Activated CD8-positive, alpha-beta memory T cell treated with anti-CD3 and anti-CD28 coated beads for 1 hour (primary cell): ENCODE data around the gene UST.
"Not testable (repeated sequence)": the region's sequence is repeated elsewhere in the genome, so short reads cannot be mapped to it uniquely, and the experiment has no call there.

ENCODE experiments used
- DNase-seq, 2 donors: peaks; one replicate each; pipeline ENCODE4 v3.0.0-alpha.2; 2020; ENCODE audit warnings: low read depth in 1 of 2; ENCODE audit errors: extremely low read depth in 1 of 2

The UST gene

DNA sequence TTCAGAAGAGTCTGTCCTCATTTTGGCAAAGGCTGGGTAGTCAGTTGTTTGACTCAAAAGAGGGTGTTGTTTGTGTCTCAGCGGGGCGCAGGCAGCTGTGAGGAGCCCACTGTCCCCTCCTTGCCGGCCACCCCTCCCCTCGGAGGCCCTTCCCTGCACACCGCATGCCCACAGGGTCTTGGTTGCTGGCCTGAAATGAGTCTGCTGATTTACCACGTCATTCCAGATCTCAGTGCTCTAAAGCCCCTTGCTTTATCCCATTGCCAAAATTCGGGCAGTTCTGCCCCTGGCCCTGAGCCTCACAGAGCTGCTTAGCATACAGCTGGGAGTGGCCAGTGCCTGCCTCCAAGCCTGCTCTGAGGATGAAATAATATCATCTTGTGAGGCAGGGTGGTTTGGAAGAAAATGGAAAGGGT is 220.7 kb downstream of the UST start:
- DNase-seq = no peak

- DNase-seq = no peak
These were observed 222.2 kb downstream of the UST start for GRCh38 chr6:148968771-148969602.

DNA sequence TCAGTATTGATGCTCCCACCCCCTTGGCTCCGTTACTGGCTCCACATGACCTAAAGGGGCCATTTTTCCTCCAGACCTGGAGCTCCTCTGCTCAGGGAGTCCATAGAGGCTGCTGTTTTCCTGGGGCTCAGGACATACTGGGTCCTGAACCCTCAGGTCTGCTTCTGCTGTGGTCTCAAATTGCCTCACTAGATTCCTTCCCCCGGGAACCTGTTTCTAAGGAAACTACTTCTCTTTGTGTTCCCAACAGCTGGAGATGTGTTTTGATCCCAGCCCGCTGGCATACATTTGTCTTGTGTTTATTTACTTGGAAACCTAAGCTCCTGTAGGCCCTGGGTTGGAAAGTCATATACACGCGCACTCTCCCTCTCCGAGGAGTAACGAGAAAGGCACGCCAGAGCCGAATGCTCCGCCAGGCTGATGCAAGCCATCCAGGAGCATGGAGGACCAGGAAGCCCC is 222.8 kb downstream of the UST start:
- no peak for DNase-seq

DNA sequence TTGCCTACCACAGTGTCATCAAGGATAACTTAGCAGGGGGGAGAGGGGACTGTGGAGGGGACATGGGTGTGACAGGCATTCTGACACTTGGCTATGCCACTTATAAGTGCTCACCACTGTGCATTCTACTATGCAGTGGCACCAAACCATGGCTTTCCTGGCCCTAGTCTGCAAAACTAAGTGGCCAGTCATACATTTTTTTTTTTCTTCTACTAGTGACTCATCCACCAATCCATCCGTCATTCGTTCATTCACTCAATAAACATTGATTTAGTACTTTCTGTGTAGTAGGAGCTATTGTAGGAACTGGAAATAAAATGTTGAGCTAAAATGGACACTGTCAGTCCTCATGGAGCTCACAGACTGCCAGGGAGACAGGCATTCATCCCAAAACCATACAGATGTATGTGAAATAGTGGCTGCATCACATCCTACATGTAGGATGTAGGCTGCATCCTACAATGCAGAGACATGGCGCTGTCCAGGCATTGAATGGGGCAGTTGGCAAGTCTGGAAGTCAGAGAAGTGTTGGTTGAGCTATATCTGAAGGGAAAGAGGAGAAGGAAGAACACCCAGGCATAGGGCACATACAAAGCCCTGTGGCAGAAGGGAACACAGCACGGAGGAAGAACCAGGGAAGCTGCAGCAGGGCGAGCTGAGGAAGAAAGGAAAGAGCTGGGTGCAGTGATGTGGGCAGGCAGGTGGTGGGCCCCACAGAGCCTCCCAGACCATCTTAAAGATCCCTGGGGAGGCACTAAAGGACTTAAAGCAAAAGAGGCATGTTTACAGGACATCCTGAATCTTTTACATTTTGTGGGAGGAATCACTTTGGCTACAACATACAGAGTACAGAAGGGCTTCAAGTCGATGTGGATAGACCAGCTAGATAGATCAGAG is 224.4 kb downstream of the UST start:
- no peak for DNase-seq

- peak in 1 of 2 donors; percentile 29 for DNase-seq
These were observed 225.7 kb downstream of the UST start for GRCh38 chr6:148972481-148972880.

DNA sequence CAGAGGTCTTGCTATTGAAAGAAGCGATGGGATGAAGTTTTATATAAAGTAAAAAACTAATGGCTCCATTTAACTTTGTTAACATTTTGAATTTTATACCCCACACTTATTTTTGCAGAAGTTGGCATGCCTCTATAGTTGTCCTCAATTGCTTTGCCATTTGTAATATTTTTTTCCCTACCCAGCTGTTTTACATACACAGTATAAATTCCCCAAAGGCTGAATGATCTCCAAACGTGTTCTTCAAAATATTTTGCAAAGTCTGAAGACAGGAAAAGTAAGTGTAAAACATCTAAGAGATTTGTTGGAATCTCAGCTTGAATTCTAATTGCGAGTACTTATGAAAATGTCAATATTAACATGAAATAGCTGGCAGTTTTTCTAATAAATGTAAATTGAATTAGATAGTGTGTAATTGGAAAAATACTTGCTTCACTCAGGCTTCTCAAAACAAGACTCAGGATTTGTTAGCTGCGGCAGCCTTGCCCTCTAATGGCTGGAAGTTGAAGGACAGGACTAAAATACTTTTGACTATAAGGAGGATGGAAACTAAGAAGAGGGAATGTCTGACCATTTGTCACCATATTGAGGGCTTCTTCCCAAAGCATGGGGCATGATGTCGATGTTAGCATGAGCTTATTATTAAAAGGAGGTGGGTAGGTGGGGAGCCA is 226.8 kb downstream of the UST start:
- DNase-seq = no peak

DNA sequence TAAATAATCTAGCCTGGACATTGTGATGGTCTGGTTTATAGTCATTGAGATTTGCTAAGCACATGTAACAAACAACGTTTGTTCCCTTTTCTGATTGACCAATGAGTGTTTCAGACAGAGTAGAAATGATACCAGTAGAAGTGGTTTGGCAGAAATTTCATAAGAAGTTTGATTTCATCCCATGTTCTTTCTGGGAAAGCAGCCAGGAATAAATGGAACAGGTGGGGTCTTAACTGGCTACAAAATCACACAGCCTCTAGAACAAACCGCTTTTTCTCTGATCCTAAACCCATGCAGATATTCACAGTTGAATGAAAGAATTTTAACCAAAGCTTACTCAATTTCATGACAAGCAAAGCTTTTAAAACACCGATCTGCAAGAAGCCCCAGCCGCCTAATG is 227.5 kb downstream of the UST start:
- DNase-seq = no peak

- not testable (repeated sequence) for DNase-seq
These were observed 231.5 kb downstream of the UST start for GRCh38 chr6:148978298-148978697.

DNA sequence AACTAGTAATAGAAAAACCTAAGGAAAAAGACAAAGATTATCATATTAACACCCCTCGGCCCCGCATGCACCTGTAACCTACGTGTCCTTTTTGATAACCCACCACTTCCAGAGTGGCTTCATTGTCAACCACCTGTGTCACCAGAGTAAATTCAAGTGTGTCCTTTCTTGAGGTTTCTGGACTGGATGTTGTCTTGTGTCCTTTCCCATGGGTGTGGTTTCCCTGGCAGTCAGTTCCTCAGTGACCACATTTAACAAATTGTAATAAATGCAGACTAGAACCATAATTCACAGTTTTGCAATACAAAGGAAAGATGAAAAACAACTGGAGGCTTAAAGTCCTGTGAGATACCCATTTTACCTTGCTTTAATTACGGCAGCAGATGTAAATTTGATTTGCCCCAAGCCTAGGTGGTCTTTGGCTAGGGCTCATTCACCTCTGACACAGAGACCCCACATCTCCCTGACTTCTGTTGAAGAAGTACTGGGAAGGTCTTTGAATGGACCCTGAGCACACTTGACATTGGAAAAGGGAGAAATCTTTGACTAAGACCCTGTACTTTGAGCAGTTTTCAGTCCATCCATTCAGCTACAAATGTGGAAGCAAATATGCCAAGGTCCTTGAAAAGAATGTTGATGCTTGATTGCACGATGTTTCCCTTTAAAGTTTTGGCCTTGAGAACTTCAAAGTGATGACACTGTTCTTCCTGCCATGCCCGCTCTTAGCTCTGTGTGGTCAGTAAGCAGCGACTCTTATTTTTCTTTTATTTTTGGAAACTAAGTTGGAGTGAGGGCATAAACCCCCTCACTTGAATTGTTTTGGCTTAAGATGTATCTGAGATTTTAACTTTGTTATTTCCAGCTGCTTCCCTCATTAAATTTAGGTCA is 232.4 kb downstream of the UST start:
- DNase-seq = no peak

GRCh38 chr6:148980234-148980633 is 233.4 kb downstream of the UST start:
- DNase-seq = no peak

GRCh38 chr6:148981515-148981914 is 234.7 kb downstream of the UST start:
- no peak for DNase-seq

DNA sequence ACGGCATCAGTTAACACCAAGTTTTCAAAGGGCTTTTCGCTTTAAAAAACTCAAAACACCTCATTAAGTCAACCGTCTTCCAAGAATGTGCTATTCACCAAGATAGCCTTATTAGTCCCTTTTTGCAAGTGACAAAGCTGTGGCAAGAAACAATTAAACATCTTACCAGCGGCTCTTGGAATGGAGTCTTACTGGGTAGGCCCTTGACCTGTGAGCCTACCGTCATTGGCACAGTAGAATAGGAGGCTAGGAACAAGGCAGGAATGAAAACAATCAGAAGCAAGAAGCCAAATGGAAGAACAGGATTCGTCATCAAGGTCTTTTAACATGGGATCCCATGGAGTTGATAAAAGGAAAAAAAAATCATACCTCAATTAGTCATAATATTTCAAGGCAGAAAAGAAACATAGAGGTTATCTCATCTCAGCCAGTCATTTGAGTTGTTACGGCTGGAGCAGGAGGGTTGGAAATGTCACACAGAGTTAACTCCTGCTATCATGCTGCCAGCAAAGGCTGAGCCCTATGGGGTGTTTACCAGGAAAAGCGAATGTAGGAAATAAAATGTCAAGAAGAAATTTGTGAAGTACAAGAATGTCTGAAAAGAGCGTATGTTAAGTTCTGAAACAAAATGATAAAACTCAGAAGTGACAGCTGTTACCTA is 236.4 kb downstream of the UST start:
- no peak for DNase-seq

DNA sequence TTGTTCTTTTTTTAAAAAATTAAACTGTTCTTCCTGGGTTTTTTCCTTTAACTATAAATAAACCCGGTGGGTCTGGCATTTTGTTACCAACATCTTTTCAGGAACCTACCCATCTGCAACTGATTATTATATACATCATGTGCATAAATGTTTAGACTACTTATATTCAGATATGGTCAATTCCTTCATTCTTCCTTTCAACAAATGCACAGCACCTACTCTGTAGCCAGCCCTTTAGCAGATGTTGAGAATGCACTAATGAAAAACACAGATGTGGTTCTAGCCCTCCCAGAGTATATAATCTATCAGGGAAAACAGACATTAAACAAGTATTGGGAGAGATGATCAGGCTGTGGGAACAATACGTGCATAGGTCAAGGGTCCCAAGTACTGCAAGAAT is 237.1 kb downstream of the UST start:
- DNase-seq = no peak

GRCh38 chr6:148984531-148985056 is 237.8 kb downstream of the UST start:
- DNase-seq = no peak

DNA sequence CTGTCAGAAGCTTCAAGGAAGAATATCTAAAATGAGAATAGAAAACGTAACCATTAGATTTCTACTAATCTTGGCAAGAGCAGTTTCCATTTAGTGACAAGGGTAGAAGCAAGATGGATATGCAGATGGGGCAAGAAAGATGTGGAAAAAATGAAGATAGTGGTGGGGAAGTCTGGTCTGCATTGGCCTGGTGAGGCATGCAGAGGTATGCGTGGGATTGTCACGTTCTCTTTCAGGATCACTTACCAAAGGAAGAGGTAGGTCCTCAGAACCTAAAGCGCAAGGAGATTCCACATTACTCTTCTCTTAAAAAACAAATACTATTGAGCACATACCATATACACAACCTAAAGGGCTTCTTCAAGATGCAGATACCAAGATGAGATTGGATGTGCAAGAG is 238.7 kb downstream of the UST start:
- DNase-seq = no peak

GRCh38 chr6:148986608-148987007 is 239.8 kb downstream of the UST start:
- DNase-seq = no peak

GRCh38 chr6:148987982-148988381 is 241.2 kb downstream of the UST start:
- DNase-seq = no peak

GRCh38 chr6:148989585-148989984 is 242.8 kb downstream of the UST start:
- DNase-seq = no peak

DNA sequence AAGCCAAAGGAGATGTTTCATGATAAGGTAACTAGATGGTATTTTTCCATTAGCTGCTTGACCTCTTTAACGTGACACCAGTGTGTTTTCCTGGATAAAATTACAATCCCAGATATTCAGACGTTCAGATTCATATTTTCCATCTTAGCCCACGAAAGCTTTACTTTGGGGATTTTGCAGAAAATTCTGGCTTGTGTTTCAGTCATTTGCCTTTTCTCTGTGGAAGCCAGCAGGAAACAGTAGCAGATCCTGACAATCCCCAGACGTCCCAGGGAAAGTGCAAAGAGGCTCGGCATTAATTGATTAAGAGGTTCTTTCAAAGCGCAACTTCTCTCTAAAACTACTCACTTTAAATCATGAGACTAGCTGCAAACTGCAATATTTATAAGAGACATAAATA is 243.6 kb downstream of the UST start:
- no peak for DNase-seq

DNA sequence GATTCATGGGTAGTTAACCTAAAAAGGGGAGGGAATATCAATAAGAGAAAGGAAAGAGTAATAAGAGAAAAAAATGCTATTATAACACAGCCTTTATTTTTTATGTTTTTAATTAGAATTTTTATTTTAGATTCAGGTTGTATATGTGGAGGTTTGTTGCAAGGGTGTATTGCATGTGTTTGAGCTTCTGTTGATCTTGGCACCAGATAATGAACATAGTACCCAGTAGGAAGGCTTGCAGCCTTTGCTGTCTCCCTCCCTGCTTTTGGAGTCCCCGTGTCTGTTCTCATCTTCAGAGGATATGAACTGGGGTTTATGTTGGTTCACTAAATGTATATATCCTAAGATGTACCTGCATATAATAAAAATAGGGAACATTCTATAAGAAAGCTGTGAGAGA is 250.0 kb downstream of the UST start:
- DNase-seq = no peak
